H9 (cell line): ENCODE results near the gene POMGNT2. TPM values are rescaled to one million over a fixed set of nuclear protein-coding genes. Genes with fewer than 3 reads are reported as not detected.

Experiments
- DNase-seq: peaks from one replicate; pipeline ENCODE4 v3.0.0-alpha.2; 2017
- H2AFZ ChIP-seq: one replicate; pipeline ENCODE4 v1.6.1; 2013; ENCODE audit warnings: mild to moderate bottlenecking, low read length, control low read depth, moderate library complexity
- H2AK5ac ChIP-seq: 2 replicates; pipeline ENCODE4 v1.6.1; 2013; ENCODE audit warnings: low read length, control low read depth, mixed read lengths; ENCODE audit not compliant: insufficient read length
- H2BK120ac ChIP-seq: one replicate; pipeline ENCODE4 v1.6.1; 2013; ENCODE audit warnings: low read depth, mild to moderate bottlenecking, low read length, control low read depth, inconsistent platforms; ENCODE audit not compliant: poor library complexity, severe bottlenecking
- H2BK12ac ChIP-seq: 2 replicates; pipeline ENCODE4 v1.6.1; 2013; ENCODE audit warnings: low read length, control low read depth, mixed read lengths, low read depth; ENCODE audit not compliant: insufficient read length
- H2BK15ac ChIP-seq: 2 replicates; pipeline ENCODE4 v1.6.1; 2013; ENCODE audit warnings: low read depth, low read length, control low read depth
- H2BK20ac ChIP-seq: one replicate; pipeline ENCODE4 v1.6.1; 2013; ENCODE audit warnings: low read depth, mild to moderate bottlenecking, low read length, control low read depth, inconsistent platforms; ENCODE audit not compliant: poor library complexity, severe bottlenecking
- H2BK5ac ChIP-seq: 2 replicates; pipeline ENCODE4 v1.6.1; 2013; ENCODE audit warnings: low read length, control low read depth, mixed read lengths; ENCODE audit not compliant: insufficient read length
- H3K14ac ChIP-seq: 2 replicates; pipeline ENCODE4 v1.6.1; 2013; ENCODE audit warnings: low read length, control low read depth; ENCODE audit not compliant: insufficient read depth
- H3K18ac ChIP-seq: 2 replicates; pipeline ENCODE4 v1.6.1; 2013; ENCODE audit warnings: low read depth, mild to moderate bottlenecking, mixed read lengths, low read length, control low read depth; ENCODE audit not compliant: insufficient read length
- H3K23ac ChIP-seq: 2 replicates; pipeline ENCODE4 v1.6.1; 2013; ENCODE audit warnings: low read length, control low read depth, mixed read lengths, low read depth; ENCODE audit not compliant: insufficient read length
- H3K23me2 ChIP-seq: 2 replicates; pipeline ENCODE4 v1.6.1; 2013; ENCODE audit warnings: low read depth, mild to moderate bottlenecking, mixed read lengths, low read length, control low read depth; ENCODE audit not compliant: insufficient read length, poor library complexity, severe bottlenecking
- H3K27ac ChIP-seq: 2 replicates; pipeline ENCODE4 v1.5.1; 2013; ENCODE audit warnings: low read length, control low read depth, mixed read lengths, low read depth; ENCODE audit not compliant: insufficient read length
- H3K27me3 ChIP-seq: 2 replicates; pipeline ENCODE4 v1.6.1; 2013; ENCODE audit warnings: low read length, control low read depth, inconsistent platforms; ENCODE audit not compliant: insufficient read depth
- H3K4ac ChIP-seq: 2 replicates; pipeline ENCODE4 v1.6.1; 2013; ENCODE audit warnings: low read depth, mild to moderate bottlenecking, control low read depth, inconsistent platforms, low read length, moderate library complexity
- H3K4me1 ChIP-seq: 2 replicates; pipeline ENCODE4 v1.6.1; 2013; ENCODE audit warnings: low read length, control low read depth, inconsistent platforms; ENCODE audit not compliant: insufficient read depth
- H3K4me2 ChIP-seq: 2 replicates; pipeline ENCODE4 v1.6.1; 2013; ENCODE audit warnings: low read length, control low read depth, mixed read lengths; ENCODE audit not compliant: insufficient read length, insufficient read depth
- H3K56ac ChIP-seq: 2 replicates; pipeline ENCODE4 v1.6.1; 2013; ENCODE audit warnings: low read depth, mild to moderate bottlenecking, mixed read lengths, low read length, control low read depth; ENCODE audit not compliant: insufficient read length
- H3K79me1 ChIP-seq: 2 replicates; pipeline ENCODE4 v1.6.1; 2013; ENCODE audit warnings: low read depth, mild to moderate bottlenecking, moderate library complexity, low read length, control low read depth, inconsistent platforms; ENCODE audit not compliant: insufficient read depth, poor library complexity, severe bottlenecking
- H3K79me2 ChIP-seq: 2 replicates; pipeline ENCODE4 v1.6.1; 2013; ENCODE audit warnings: low read length, control low read depth, inconsistent platforms; ENCODE audit not compliant: insufficient read depth
- H3K9ac ChIP-seq: 2 replicates; pipeline ENCODE4 v1.6.1; 2013; ENCODE audit warnings: low read length, control low read depth, mixed read lengths; ENCODE audit not compliant: insufficient read length; ENCODE audit errors: extremely low read depth
- H3K9me3 ChIP-seq: one replicate; pipeline ENCODE4 v1.6.1; 2013; ENCODE audit warnings: low read depth, low read length, inconsistent platforms; ENCODE audit not compliant: control insufficient read depth
- H3T11ph ChIP-seq: one replicate; pipeline ENCODE4 v1.6.1; 2013; ENCODE audit warnings: mild to moderate bottlenecking, low read length, control low read depth, inconsistent platforms
- H4K20me1 ChIP-seq: one replicate; pipeline ENCODE4 v1.6.1; 2013; ENCODE audit not compliant: control insufficient read depth, insufficient read length, insufficient read depth
- H4K5ac ChIP-seq: 2 replicates; pipeline ENCODE4 v1.6.1; 2013; ENCODE audit warnings: low read depth, mild to moderate bottlenecking, mixed read lengths, low read length, control low read depth; ENCODE audit not compliant: insufficient read length
- H4K8ac ChIP-seq: replicated peaks from 2 replicates; pipeline ENCODE4 v1.6.1; 2013; ENCODE audit warnings: low read length, control low read depth, mixed read lengths, low read depth; ENCODE audit not compliant: insufficient read length
- H4K91ac ChIP-seq: 2 replicates; pipeline ENCODE4 v1.6.1; 2013; ENCODE audit warnings: low read depth, mild to moderate bottlenecking, moderate library complexity, mixed read lengths, low read length, control low read depth; ENCODE audit not compliant: insufficient read length
- H3K27ac Mint-ChIP-seq, 3 experiments: 2 replicates in 2 of 3; 3 replicates in 1 of 3; pipeline ENCODE4 v1.8.0; 2020 to 2021; ENCODE audit warnings: mixed read lengths in 3 of 3, mild to moderate bottlenecking in 1 of 3, moderate library complexity in 1 of 3
- H3K27me3 Mint-ChIP-seq: 2 replicates; pipeline ENCODE4 v1.8.0; 2021; ENCODE audit warnings: low read depth, mild to moderate bottlenecking, moderate library complexity, mixed read lengths
- H3K36me3 Mint-ChIP-seq, 3 experiments: 2 replicates in 2 of 3; 3 replicates in 1 of 3; pipeline ENCODE4 v1.8.0; 2020 to 2021; ENCODE audit warnings: low read depth in 3 of 3, mixed read lengths in 3 of 3; ENCODE audit not compliant: insufficient read depth in 1 of 3
- H3K4me1 Mint-ChIP-seq, 2 experiments: 2 replicates each; pipeline ENCODE4 v1.8.0; 2020; ENCODE audit warnings: mixed read lengths in 2 of 2
- H3K4me3 Mint-ChIP-seq, 2 experiments: 2 replicates in 1 of 2; 3 replicates in 1 of 2; pipeline ENCODE4 v1.8.0; 2020 to 2021; ENCODE audit warnings: mild to moderate bottlenecking in 2 of 2, mixed read lengths in 2 of 2, moderate library complexity in 1 of 2
- H3K9me3 Mint-ChIP-seq, 2 experiments: 2 replicates in 1 of 2; 3 replicates in 1 of 2; pipeline ENCODE4 v1.8.0; 2020; ENCODE audit warnings: mild to moderate bottlenecking in 2 of 2, mixed read lengths in 2 of 2, moderate library complexity in 1 of 2
- CTCF ChIP-seq: fragments of 200-600 bp; sonication (generic); conservative IDR thresholded peaks from 3 replicates; pipeline ENCODE4 v1.8.0; 2021; ENCODE audit warnings: antibody characterized with exemption, mild to moderate bottlenecking
- total RNA-seq: library from RNA; stranded (reverse); gene quantifications from 2 replicates; pipeline ENCODE4 v1.2.1, GENCODE V29; 2021

POMGNT2 gene
- total RNA-seq, 1 experiment from 2014 or later: 14.0 TPM

GRCh38 chr3:43128464-43128863, 22.6 kb upstream of the POMGNT2 start:
- H3K36me3 Mint-ChIP-seq: peaks cover 0 to 7% (median 0%) of the 10 kb centered on the region in 3 experiments; a peak in 2 of 7 replicates
- H2AK5ac ChIP-seq: no peak overlapping the region
- no peak overlapping the region for H2AFZ ChIP-seq

More at GRCh38 chr3:43128464-43128863, 22.6 kb upstream of the POMGNT2 start:
- Histone ChIP-seq H2BK15ac (no peak overlapping the region), H2BK5ac (no peak overlapping the region), H4K8ac (no peak overlapping the region), H3K4ac (no peak overlapping the region), H3K4me1 (no peaks in the 10 kb centered on the region), H2BK12ac (no peak overlapping the region), H3K14ac (no peak overlapping the region), H2BK120ac (no peak overlapping the region), H3K27me3 (no peaks in the 10 kb centered on the region), H4K20me1 (peaks cover 4% of the 10 kb centered on the region), H3K23me2 (no peaks in the 10 kb centered on the region), H4K91ac (no peak overlapping the region), H4K5ac (no peak overlapping the region), H3K79me1 (no peaks in the 10 kb centered on the region), H3K9me3 (no peaks in the 10 kb centered on the region), H3K56ac (no peak overlapping the region), H3K4me2 (no peak overlapping the region), H3K27ac (no peak overlapping the region), H3K23ac (no peak overlapping the region), H3K18ac (no peak overlapping the region), H3K9ac (no peak overlapping the region), H3K79me2 (no peaks in the 10 kb centered on the region), H3T11ph (no peak overlapping the region), H2BK20ac (no peak overlapping the region)
- no peak overlapping the region for H3K27ac Mint-ChIP-seq
- H3K9me3 Mint-ChIP-seq: peaks cover 5 to 7% of the 10 kb centered on the region in 2 experiments
- H3K4me3 Mint-ChIP-seq: no peak overlapping the region
- H3K4me1 Mint-ChIP-seq: peaks cover 0 to 5% of the 10 kb centered on the region in 2 experiments; a peak in 1 of 4 replicates
- no peak for TF ChIP-seq CTCF
- DNase-seq: no peak
- H3K27me3 Mint-ChIP-seq: peaks cover 7% of the 10 kb centered on the region
